SK-N-SH treated with all-trans-retinoic acid at 6 μM for 48 hours (cell line): ENCODE results near the gene WASF2.

Source experiments
- ATAC-seq: fragments of 200-7000 bp; cut with Tn5 transposase; 3 replicates; pipeline ENCODE4 v1.9.1; 2020; ENCODE audit warnings: mild to moderate bottlenecking, moderate library complexity
- ARNTL ChIP-seq: fragments of 450-650 bp; formaldehyde crosslinking; IDR thresholded peaks from 2 replicates; pipeline ENCODE4 v1.5.0; 2020; ENCODE audit warnings: low read depth, mild to moderate bottlenecking, moderate library complexity, borderline replicate concordance
- BACH2 ChIP-seq: fragments of 250-450 bp; sonication (Bioruptor Pico); IDR thresholded peaks from 2 replicates; pipeline ENCODE4 v1.9.0; 2021; ENCODE audit warnings: mild to moderate bottlenecking, borderline replicate concordance
- CSDC2 ChIP-seq: fragments of 250-450 bp; sonication (Bioruptor Pico); IDR thresholded peaks from 2 replicates; pipeline ENCODE4 v1.5.0; 2020; ENCODE audit warnings: mild to moderate bottlenecking, moderate library complexity
- ESRRG ChIP-seq: fragments of 250-450 bp; sonication (Bioruptor Pico); IDR thresholded peaks from 2 replicates; pipeline ENCODE4 v1.6.1; 2021; ENCODE audit warnings: mild to moderate bottlenecking
- GLIS3 ChIP-seq: fragments of 250-450 bp; sonication (Bioruptor Pico); IDR thresholded peaks from 2 replicates; pipeline ENCODE4 v1.5.0; 2020; ENCODE audit warnings: mild to moderate bottlenecking, moderate library complexity
- ISL1 ChIP-seq: fragments of 250-450 bp; sonication (Bioruptor Pico); IDR thresholded peaks from 2 replicates; pipeline ENCODE4 v2.1.2; 2022; ENCODE audit warnings: mild to moderate bottlenecking, moderate library complexity
- OSR1 ChIP-seq: fragments of 250-450 bp; sonication (Bioruptor Pico); IDR thresholded peaks from 2 replicates; pipeline ENCODE4 v1.8.0; 2022; ENCODE audit warnings: moderate library complexity, mild to moderate bottlenecking, inconsistent platforms
- PPARA ChIP-seq: fragments of 250-450 bp; sonication (Bioruptor Pico); IDR thresholded peaks from 2 replicates; pipeline ENCODE4 v1.5.0; 2020; ENCODE audit warnings: mild to moderate bottlenecking, borderline replicate concordance
- SNAI2 ChIP-seq: fragments of 250-450 bp; sonication (Bioruptor Pico); IDR thresholded peaks from 2 replicates; pipeline ENCODE4 v1.5.0; 2020; ENCODE audit warnings: mild to moderate bottlenecking, moderate library complexity
- TCF4 ChIP-seq: fragments of 250-450 bp; sonication (Bioruptor Pico); IDR thresholded peaks from 2 replicates; pipeline ENCODE4 v1.8.0; 2021; ENCODE audit warnings: mild to moderate bottlenecking, moderate library complexity, borderline replicate concordance
- TOX ChIP-seq: fragments of 250-450 bp; sonication (Bioruptor Pico); IDR thresholded peaks from 2 replicates; pipeline ENCODE4 v1.8.0; 2021; ENCODE audit warnings: mild to moderate bottlenecking, moderate library complexity, borderline replicate concordance
- TSHZ2 ChIP-seq: fragments of 250-450 bp; sonication (Bioruptor Pico); IDR thresholded peaks from 2 replicates; pipeline ENCODE4 v1.5.0; 2020; ENCODE audit warnings: mild to moderate bottlenecking, moderate library complexity
- ZC3H10 ChIP-seq: fragments of 250-450 bp; sonication (Bioruptor Pico); IDR thresholded peaks from 2 replicates; pipeline ENCODE4 v1.5.1; 2021; ENCODE audit warnings: mild to moderate bottlenecking, moderate library complexity
- ZFP3 ChIP-seq: fragments of 250-450 bp; sonication (Bioruptor Pico); IDR thresholded peaks from 2 replicates; pipeline ENCODE4 v1.5.0; 2020; ENCODE audit warnings: mild to moderate bottlenecking, moderate library complexity
- ZFP30 ChIP-seq: fragments of 450-650 bp; formaldehyde crosslinking; IDR thresholded peaks from 2 replicates; pipeline ENCODE4 v1.5.0; 2022; ENCODE audit warnings: mild to moderate bottlenecking, moderate library complexity
- ZNF565 ChIP-seq: fragments of 450-650 bp; formaldehyde crosslinking; conservative IDR thresholded peaks from 2 replicates; pipeline ENCODE4 v1.5.0; 2020; ENCODE audit warnings: low read depth, mild to moderate bottlenecking, moderate library complexity
- ZNF8 ChIP-seq: fragments of 450-650 bp; formaldehyde crosslinking; IDR thresholded peaks from 2 replicates; pipeline ENCODE4 v1.5.0; 2020; ENCODE audit warnings: mild to moderate bottlenecking, moderate library complexity
- TF ChIP-seq, protein P1 (sequence below): fragments of 250-450 bp; sonication (Bioruptor Pico); IDR thresholded peaks from 2 replicates; pipeline ENCODE4 v1.8.0; 2020; ENCODE audit warnings: mild to moderate bottlenecking, moderate library complexity, borderline replicate concordance
- TF ChIP-seq, protein P2 (sequence below): fragments of 250-450 bp; sonication (Bioruptor Pico); IDR thresholded peaks from 2 replicates; pipeline ENCODE4 v1.8.0; 2021; ENCODE audit warnings: low read depth, mild to moderate bottlenecking, moderate library complexity, borderline replicate concordance
- TF ChIP-seq, protein P3 (sequence below): fragments of 250-450 bp; sonication (Bioruptor Pico); IDR thresholded peaks from 2 replicates; pipeline ENCODE4 v1.5.1; 2021; ENCODE audit warnings: mild to moderate bottlenecking, moderate library complexity

The WASF2 gene

DNA sequence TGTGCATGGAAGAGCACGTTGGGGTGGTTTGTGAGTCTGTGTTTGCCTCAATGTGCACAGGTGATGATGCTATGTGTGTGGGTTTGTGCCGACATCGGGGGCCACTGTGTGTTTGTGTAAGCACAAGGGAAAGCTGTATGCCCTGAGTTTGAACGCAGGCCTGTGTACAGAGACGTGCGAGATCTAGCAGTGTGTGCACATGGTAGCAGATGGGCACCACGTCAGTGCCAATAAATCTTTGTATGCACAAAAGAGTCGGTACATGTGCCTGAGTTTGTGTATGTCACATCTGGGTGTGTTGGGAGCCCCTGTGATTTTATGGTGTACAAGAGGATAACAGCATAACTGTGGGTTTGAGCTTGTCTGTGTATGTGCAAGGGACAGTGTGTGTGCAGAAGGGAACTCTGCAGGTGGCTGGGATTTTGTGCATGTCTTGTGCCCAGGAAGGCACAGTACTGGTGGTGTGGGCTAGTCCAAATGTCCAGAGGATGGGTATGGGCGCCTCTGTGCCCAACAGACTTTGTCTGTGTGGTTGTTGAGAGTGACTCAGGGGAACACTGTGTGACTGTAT, 32.0 kb upstream of the WASF2 start:
- no peak for ATAC-seq
- TF ChIP-seq ESRRG (CRISPR knock-in tag): no peak
- TF ChIP-seq TOX (CRISPR knock-in tag): no peak
- no peak for TF ChIP-seq GLIS3 (CRISPR knock-in tag)
- TF ChIP-seq PPARA: no peak
- no peak for TF ChIP-seq ZFP30 (CRISPR knock-in tag)
- TF ChIP-seq BACH2: no peak
- TF ChIP-seq SNAI2 (CRISPR knock-in tag): no peak
- no peak for TF ChIP-seq ZNF565 (CRISPR knock-in tag)
- TF ChIP-seq ARNTL (CRISPR knock-in tag): no peak
- TF ChIP-seq, protein P1, sequence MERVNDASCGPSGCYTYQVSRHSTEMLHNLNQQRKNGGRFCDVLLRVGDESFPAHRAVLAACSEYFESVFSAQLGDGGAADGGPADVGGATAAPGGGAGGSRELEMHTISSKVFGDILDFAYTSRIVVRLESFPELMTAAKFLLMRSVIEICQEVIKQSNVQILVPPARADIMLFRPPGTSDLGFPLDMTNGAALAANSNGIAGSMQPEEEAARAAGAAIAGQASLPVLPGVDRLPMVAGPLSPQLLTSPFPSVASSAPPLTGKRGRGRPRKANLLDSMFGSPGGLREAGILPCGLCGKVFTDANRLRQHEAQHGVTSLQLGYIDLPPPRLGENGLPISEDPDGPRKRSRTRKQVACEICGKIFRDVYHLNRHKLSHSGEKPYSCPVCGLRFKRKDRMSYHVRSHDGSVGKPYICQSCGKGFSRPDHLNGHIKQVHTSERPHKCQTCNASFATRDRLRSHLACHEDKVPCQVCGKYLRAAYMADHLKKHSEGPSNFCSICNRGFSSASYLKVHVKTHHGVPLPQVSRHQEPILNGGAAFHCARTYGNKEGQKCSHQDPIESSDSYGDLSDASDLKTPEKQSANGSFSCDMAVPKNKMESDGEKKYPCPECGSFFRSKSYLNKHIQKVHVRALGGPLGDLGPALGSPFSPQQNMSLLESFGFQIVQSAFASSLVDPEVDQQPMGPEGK (CRISPR knock-in tag): no peak
- no peak for TF ChIP-seq OSR1 (CRISPR knock-in tag)
- no peak for TF ChIP-seq ZFP3 (CRISPR knock-in tag)
- no peak for TF ChIP-seq ZC3H10
- no peak for TF ChIP-seq TSHZ2

DNA sequence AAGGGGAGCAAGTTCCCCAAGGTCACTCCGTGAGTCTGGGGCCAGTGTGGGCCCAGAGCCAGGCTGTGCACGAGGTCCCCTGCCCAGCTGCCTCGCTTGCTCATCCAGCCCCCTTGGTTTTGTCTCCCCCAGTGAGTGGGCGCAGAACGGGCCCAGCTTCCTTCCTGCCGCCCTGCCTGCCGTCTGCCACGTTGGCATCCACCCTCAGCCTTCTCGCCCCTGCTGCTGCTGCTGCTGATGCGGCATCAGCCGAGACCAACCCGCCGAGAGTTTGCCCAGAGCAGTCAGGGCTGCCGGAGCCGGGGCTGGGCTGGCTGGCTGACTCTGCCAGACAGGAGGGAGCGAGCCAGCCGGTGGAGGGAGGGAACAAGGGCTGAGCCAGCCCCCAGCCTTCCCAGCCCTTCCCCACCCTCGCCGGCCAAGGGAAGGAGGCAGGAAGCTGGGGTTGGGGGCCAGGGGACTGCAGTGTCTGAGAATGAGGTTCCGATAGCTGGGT, 31.4 kb upstream of the WASF2 start:
- no peak for ATAC-seq
- no peak for TF ChIP-seq PPARA
- TF ChIP-seq, protein P1 (CRISPR knock-in tag): no peak
- no peak for TF ChIP-seq ZFP30 (CRISPR knock-in tag)
- TF ChIP-seq ESRRG (CRISPR knock-in tag): no peak
- no peak for TF ChIP-seq OSR1 (CRISPR knock-in tag)
- no peak for TF ChIP-seq GLIS3 (CRISPR knock-in tag)
- TF ChIP-seq ZNF8 (CRISPR knock-in tag): no peak
- no peak for TF ChIP-seq TSHZ2
- TF ChIP-seq ZC3H10: no peak
- TF ChIP-seq TCF4 (CRISPR knock-in tag): no peak
- no peak for TF ChIP-seq CSDC2 (CRISPR knock-in tag)
- TF ChIP-seq, protein P2, sequence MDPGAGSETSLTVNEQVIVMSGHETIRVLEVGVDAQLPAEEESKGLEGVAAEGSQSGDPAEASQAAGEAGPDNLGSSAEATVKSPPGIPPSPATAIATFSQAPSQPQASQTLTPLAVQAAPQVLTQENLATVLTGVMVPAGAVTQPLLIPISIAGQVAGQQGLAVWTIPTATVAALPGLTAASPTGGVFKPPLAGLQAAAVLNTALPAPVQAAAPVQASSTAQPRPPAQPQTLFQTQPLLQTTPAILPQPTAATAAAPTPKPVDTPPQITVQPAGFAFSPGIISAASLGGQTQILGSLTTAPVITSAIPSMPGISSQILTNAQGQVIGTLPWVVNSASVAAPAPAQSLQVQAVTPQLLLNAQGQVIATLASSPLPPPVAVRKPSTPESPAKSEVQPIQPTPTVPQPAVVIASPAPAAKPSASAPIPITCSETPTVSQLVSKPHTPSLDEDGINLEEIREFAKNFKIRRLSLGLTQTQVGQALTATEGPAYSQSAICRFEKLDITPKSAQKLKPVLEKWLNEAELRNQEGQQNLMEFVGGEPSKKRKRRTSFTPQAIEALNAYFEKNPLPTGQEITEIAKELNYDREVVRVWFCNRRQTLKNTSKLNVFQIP: no peak
- TF ChIP-seq ISL1 (CRISPR knock-in tag): no peak

DNA sequence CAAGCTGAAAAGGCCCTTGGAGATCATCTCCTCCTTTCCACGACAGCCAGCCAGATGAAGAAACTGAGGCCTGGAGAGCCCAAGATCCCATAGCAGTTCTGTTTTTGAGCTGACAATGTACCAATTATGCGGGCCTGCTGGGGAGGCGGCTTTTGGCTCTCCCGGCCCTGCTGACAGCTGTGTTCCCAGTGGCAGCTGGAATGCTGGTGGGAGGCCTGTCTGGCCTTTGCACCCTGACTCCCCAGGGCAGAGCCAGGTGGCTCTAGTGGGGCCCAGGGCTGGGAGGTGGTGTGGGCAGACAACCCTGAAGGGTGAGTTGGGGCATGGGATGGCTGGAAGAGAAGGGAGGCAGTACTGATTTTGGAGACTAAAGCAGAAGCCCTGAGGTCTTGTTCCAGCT, 30.7 kb upstream of the WASF2 start:
- no peak for ATAC-seq
- TF ChIP-seq BACH2 (no peak), ISL1 (CRISPR knock-in tag) (no peak), ZFP30 (CRISPR knock-in tag) (no peak), ARNTL (CRISPR knock-in tag) (no peak), CSDC2 (CRISPR knock-in tag) (no peak), TOX (CRISPR knock-in tag) (no peak), ZNF565 (CRISPR knock-in tag) (no peak), SNAI2 (CRISPR knock-in tag) (no peak), ZNF8 (CRISPR knock-in tag) (no peak)
- TF ChIP-seq, protein P3, sequence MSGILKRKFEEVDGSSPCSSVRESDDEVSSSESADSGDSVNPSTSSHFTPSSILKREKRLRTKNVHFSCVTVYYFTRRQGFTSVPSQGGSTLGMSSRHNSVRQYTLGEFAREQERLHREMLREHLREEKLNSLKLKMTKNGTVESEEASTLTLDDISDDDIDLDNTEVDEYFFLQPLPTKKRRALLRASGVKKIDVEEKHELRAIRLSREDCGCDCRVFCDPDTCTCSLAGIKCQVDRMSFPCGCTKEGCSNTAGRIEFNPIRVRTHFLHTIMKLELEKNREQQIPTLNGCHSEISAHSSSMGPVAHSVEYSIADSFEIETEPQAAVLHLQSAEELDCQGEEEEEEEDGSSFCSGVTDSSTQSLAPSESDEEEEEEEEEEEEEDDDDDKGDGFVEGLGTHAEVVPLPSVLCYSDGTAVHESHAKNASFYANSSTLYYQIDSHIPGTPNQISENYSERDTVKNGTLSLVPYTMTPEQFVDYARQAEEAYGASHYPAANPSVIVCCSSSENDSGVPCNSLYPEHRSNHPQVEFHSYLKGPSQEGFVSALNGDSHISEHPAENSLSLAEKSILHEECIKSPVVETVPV (CRISPR knock-in tag): no peak
- TF ChIP-seq, protein P1 (CRISPR knock-in tag): no peak
